ENCODE measurements around the gene WEE2. TPM values are rescaled to one million over a fixed set of nuclear protein-coding genes. Genes with fewer than 3 reads are reported as not detected.

WEE2 gene
- total RNA-seq = not detected in 2 replicates

DNA sequence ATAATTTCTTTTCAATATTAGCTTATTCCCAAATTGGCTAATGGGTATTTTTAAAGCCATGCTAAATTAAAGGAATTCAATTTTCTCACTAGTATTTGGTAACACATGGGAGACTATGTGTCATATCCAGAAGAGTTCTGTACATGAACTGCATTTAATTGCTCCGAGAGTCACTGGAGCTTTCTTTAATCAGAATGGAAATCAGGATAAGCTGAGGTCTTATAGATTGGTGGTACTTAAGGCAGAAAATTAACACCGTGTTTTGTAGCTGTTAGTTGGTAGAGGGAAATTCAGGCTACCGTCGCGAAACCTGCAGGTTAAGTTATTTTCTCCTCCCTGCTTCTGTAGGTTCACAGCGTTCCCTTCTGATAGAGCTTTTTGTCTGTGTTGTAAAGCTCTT, at the start of gene WEE2:
TSS of gene WEE2 (plus strand) at position 3 of the 400 bp plus-strand sequence. CDS start 406 bp downstream, outside the sequence.

DNA sequence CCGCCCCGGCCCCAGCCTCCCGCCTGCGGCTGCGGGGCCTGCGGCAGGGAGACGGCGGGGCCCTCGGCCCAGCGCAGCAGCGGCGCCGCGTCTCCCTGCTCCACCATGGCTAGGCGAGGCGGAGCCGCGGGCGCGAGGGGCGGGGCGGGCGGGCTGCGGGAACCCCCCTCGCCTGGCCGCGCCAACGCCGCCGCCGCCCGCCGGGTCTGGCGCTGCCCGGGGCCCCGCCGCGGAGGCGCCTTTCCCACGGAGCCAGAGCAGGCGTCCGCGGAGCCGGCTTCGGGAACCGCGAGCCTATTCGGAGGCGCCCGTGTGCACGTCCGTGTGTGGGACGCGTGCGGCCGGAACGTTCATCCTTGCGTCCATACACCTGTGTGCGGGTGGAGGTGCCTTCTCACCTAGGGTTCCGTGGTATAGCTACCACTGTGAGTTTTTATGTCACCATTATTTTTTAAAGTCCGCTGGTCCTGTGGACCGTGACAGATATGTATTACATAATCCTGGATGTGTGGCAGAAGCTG, 6.0 kb upstream of the WEE2 start, which contains the start of gene DENND11:
TSS of gene DENND11 (minus strand) at position 120 of the 521 bp plus-strand sequence. CDS start at position 107, 13 bp downstream.

DNA sequence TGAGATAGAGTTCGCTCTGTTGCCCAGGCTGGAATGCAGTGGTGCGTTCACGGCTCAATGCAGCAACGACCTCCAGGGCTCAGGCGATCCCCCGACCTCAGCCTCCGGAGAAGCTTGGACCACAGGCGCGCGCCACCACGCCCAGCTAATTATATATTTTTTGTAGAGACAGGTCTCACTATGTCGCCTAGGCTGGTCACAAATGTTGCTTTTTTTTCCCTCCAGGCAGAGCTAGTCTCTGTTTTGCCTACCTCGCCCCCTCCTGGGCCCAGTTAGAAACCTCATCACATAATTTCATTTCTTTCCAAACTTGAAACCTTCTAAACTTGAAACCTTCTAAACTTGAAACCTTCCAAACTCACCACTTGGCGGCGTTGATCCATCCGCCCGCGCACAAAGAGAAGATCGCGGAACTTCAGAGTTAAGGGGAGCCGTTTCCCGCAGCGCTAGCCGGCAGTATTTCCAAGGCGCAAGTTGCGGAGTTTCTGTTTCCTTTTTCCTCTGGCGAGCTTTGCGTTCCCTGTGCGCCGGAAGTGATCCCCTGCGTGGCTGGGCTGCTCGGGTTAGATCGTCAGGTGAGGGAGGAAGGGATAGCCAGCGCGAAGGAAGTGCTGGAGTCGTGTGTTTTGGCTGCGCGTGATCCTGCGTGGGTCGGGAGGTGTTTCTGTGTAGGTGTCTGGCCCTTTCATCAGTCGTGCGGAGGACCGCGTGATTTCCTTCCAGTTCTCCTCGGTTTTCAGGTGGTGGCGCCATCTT, 29.9 kb downstream of the WEE2 start, which contains the start of gene SSBP1:
TSS of gene SSBP1 (plus strand) at position 523 of the 756 bp plus-strand sequence. CDS start 809 bp downstream, outside the sequence.

DNA sequence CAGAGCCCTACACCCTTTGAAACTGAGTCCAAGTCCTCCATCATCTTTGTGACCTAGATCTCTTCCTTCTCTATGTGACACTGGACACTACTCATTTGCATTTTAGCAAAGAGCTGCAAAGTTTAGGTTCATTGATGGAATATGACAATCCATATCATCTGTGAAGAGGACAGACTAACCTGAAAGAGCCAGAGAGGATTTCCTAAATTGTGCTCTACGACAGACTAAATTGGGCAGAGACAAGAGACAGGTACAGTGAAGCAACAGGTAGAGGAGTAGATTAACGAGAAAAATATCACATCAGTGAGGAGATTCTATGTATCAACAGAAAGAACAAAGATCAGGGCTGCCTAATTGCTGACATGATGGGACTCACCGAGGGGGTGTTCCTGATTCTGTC, 55.6 kb downstream of the WEE2 start, which contains the start of gene TAS2R3:
TSS of gene TAS2R3 (plus strand) at position 301 of the 400 bp plus-strand sequence. CDS start at position 363, 62 bp downstream.

DNA sequence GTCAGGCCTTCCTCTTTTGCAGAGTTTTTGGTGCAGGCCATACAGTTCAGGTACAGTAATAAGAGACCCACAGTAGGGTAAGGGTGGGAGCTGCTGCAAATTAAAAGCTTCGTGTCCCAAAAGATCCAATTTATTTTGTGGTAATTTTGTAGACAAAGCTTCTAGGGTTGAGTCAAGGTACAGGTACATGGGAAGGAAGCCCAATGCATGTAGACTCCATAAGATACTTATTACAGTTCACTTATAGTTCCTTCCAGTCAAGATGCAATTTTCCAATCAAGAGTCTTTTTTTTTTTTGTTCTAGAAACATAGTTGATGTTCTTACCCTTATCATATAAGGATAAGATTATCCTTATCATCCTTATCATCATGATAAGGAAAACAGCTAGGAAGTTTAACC, 68.2 kb downstream of the WEE2 start, which contains the start of gene TAS2R4:
TSS of gene TAS2R4 (plus strand) at position 301 of the 400 bp plus-strand sequence. CDS start 1,815 bp downstream, outside the sequence.

Other genes with a start within 250 kb of the WEE2 start
- gene AGK, start 156.9 kb upstream of the WEE2 start, total RNA-seq = 23.8 and 35.0 TPM in 2 replicates
- gene DENND11, start 6.2 kb upstream of the WEE2 start, total RNA-seq = 6.8 and 7.7 TPM in 2 replicates
- 125 and 132 TPM in 2 replicates for gene SSBP1, start 30.0 kb downstream of the WEE2 start, total RNA-seq
- 1.2 and 2.5 TPM in 2 replicates for gene TAS2R3, start 55.7 kb downstream of the WEE2 start, total RNA-seq
- 1.2 and 1.4 TPM in 2 replicates for gene TAS2R4, start 68.3 kb downstream of the WEE2 start, total RNA-seq
- gene TAS2R5, start 81.9 kb downstream of the WEE2 start, total RNA-seq = 1.2 and 1.5 TPM in 2 replicates
- not detected in 2 replicates for gene PRSS37, start 133.1 kb downstream of the WEE2 start, total RNA-seq
- not detected in 2 replicates for gene OR9A4, start 208.0 kb downstream of the WEE2 start, total RNA-seq
- gene CLEC5A, start 238.6 kb downstream of the WEE2 start, total RNA-seq = not detected in 2 replicates

Measured in smooth muscle cell of the umbilical artery (primary cell).